HL-60 (cell line): ENCODE results near the gene MRPS34.

ENCODE experiments used
- DNase-seq, 2 experiments: peaks; one replicate each; pipeline ENCODE4 v3.0.0-alpha.2; 2010 to 2020; ENCODE audit warnings: low read depth in 1 of 2, low spot score in 1 of 2
- H3K27ac ChIP-seq: fragments of 250-450 bp; sonication (Bioruptor Pico); replicated peaks from 2 replicates; pipeline ENCODE4 v1.5.1; 2020; ENCODE audit warnings: mild to moderate bottlenecking, moderate library complexity
- H3K27me3 ChIP-seq: fragments of 250-450 bp; sonication (Bioruptor Pico); 2 replicates; pipeline ENCODE4 v1.5.1; 2021; ENCODE audit warnings: mild to moderate bottlenecking, moderate library complexity; ENCODE audit not compliant: insufficient read depth, poor library complexity, severe bottlenecking
- H3K4me3 ChIP-seq: replicated peaks from 2 replicates; pipeline ENCODE4 v1.5.1; 2011; ENCODE audit warnings: mild to moderate bottlenecking, control low read depth, low read length; ENCODE audit not compliant: insufficient read depth
- CTCF ChIP-seq: IDR thresholded peaks from one replicate; pipeline ENCODE4 v1.5.1; 2011; ENCODE audit warnings: low read length, control low read depth, inconsistent platforms; ENCODE audit not compliant: insufficient read depth
- GABPA ChIP-seq: IDR thresholded peaks from 2 replicates; pipeline ENCODE4 v1.6.1; 2012; ENCODE audit warnings: low read depth
- POLR2AphosphoS5 ChIP-seq: IDR thresholded peaks from 2 replicates; pipeline ENCODE4 v1.6.1; 2012; ENCODE audit warnings: low read depth
- REST ChIP-seq: IDR thresholded peaks from 2 replicates; pipeline ENCODE4 v1.6.1; 2012; ENCODE audit warnings: low read depth; ENCODE audit not compliant: insufficient replicate concordance
- SPI1 ChIP-seq: IDR thresholded peaks from 2 replicates; pipeline ENCODE4 v1.6.1; 2012; ENCODE audit warnings: low read depth, mild to moderate bottlenecking, borderline replicate concordance

MRPS34 gene

GRCh38 chr16:1764971-1765370 lies 8.0 kb downstream of the MRPS34 start:
- TF ChIP-seq REST, result no peak
- TF ChIP-seq POLR2AphosphoS5, result no peak
- no peak for TF ChIP-seq GABPA
- no peak for TF ChIP-seq CTCF
- TF ChIP-seq SPI1, result no peak
- Histone ChIP-seq H3K27ac (no peak overlapping the region), H3K27me3 (no peaks in the 10 kb centered on the region), H3K4me3 (no peak overlapping the region)
- no peak for DNase-seq

GRCh38 chr16:1763521-1764511 lies 9.1 kb downstream of the MRPS34 start:
- no peak for TF ChIP-seq CTCF
- no peak for TF ChIP-seq GABPA
- no peak for TF ChIP-seq REST
- TF ChIP-seq POLR2AphosphoS5, result no peak
- TF ChIP-seq SPI1, result no peak
- Histone ChIP-seq H3K27ac (no peak overlapping the region), H3K4me3 (no peak overlapping the region), H3K27me3 (no peaks in the 10 kb centered on the region)
- no peak for DNase-seq

GRCh38 chr16:1762879-1763520 lies 9.9 kb downstream of the MRPS34 start:
- H3K27me3 ChIP-seq, result no peaks in the 10 kb centered on the region
- no peak overlapping the region for H3K27ac ChIP-seq
- no peak for DNase-seq
- H3K4me3 ChIP-seq, result no peak overlapping the region
- TF ChIP-seq GABPA, result no peak
- no peak for TF ChIP-seq POLR2AphosphoS5
- no peak for TF ChIP-seq REST
- no peak for TF ChIP-seq CTCF
- TF ChIP-seq SPI1, result no peak
